Measurements from ENCODE around the gene ANAPC2.

DNA sequence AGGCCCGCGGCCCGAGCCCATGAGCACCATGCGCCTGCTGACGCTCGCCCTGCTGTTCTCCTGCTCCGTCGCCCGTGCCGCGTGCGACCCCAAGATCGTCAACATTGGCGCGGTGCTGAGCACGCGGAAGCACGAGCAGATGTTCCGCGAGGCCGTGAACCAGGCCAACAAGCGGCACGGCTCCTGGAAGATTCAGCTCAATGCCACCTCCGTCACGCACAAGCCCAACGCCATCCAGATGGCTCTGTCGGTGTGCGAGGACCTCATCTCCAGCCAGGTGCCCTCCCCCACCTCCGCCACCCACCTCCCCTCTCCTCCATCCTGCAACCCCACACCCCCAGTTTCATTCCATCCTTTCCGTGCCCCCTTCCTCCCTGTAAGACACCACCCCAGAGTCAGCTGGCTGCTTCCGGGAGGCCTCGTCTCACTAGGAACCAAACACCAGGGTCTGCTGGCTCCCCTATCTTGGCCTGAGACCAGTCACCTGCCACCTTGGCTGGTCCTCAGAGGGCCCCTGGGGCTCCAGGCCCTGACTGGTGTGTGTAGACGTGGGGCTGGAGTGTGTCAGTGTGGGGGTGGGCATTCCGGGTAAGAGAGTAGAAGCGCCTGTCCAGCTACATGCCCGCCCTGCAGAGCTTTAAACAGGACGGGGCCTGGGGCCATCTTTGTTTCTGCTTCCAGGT is 48.8 kb downstream of the ANAPC2 start:
- TF ChIP-seq, protein P1, sequence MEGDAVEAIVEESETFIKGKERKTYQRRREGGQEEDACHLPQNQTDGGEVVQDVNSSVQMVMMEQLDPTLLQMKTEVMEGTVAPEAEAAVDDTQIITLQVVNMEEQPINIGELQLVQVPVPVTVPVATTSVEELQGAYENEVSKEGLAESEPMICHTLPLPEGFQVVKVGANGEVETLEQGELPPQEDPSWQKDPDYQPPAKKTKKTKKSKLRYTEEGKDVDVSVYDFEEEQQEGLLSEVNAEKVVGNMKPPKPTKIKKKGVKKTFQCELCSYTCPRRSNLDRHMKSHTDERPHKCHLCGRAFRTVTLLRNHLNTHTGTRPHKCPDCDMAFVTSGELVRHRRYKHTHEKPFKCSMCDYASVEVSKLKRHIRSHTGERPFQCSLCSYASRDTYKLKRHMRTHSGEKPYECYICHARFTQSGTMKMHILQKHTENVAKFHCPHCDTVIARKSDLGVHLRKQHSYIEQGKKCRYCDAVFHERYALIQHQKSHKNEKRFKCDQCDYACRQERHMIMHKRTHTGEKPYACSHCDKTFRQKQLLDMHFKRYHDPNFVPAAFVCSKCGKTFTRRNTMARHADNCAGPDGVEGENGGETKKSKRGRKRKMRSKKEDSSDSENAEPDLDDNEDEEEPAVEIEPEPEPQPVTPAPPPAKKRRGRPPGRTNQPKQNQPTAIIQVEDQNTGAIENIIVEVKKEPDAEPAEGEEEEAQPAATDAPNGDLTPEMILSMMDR (IDR thresholded peaks at IDR 0.05) = no peak
- TF ChIP-seq EP300 (IDR thresholded peaks at IDR 0.05) (no peak), JUN (IDR thresholded peaks at IDR 0.05) (no peak), KDM5A (IDR thresholded peaks at IDR 0.05) (no peak), E2F6 (IDR thresholded peaks at IDR 0.05; ENCODE audit: borderline replicate concordance, low read depth) (no peak), BHLHE40 (IDR thresholded peaks at IDR 0.05; ENCODE audit: low read depth, low read length) (no peak), MAZ (IDR thresholded peaks at IDR 0.05; ENCODE audit: borderline replicate concordance, low read depth, low read length) (no peak), USF2 (IDR thresholded peaks at IDR 0.05) (no peak), REST (IDR thresholded peaks at IDR 0.05) (no peak), MYC (IDR thresholded peaks at IDR 0.05; ENCODE audit: borderline replicate concordance, low read length) (no peak), MAX (IDR thresholded peaks at IDR 0.05) (no peak), CBX8 (IDR thresholded peaks at IDR 0.05) (no peak)
- TF ChIP-seq, protein P2, sequence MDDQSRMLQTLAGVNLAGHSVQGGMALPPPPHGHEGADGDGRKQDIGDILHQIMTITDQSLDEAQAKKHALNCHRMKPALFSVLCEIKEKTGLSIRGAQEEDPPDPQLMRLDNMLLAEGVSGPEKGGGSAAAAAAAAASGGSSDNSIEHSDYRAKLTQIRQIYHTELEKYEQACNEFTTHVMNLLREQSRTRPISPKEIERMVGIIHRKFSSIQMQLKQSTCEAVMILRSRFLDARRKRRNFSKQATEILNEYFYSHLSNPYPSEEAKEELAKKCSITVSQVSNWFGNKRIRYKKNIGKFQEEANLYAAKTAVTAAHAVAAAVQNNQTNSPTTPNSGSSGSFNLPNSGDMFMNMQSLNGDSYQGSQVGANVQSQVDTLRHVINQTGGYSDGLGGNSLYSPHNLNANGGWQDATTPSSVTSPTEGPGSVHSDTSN (IDR thresholded peaks at IDR 0.05) = no peak
